Measurements from ENCODE around the gene ENG.

DNA sequence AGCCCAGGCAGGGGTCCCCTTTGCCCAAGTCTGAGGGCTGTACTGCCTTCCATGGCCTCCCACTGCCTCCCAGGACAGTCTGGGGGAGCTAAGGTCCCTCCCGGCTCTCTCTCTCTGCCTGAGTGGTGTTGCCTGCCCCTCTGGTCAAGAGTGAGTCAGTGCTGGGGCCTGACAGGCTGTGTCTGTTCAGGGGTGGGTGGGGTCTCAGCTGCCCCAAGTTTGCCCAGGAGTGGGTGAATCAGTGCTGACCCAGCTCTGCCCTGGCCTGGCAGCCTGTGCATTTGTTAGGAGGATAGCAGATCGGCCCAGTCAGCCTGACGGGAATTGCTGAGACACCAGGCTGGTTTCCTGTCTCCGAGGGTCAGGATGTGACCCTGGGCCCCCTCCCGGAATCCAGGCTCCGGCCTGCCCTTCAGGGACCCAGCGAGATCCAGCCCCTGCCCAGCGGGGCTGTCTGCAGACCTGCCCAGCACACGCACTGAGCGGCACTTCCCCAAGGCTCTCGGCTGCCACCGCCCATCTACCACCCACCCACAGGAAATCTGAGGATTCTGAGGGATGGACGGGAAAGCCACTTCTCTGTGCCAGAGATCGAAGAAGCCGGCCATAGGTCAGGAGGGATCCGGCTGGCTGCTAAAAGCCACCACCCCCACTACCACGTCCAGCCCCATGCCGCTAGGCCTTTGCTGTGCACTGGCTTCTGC lies 15.9 kb downstream of the ENG start:
- no peak for TF ChIP-seq CEBPB (IDR thresholded peaks at IDR 0.05; ENCODE audit: low read depth, low read length)
- TF ChIP-seq, protein P1, sequence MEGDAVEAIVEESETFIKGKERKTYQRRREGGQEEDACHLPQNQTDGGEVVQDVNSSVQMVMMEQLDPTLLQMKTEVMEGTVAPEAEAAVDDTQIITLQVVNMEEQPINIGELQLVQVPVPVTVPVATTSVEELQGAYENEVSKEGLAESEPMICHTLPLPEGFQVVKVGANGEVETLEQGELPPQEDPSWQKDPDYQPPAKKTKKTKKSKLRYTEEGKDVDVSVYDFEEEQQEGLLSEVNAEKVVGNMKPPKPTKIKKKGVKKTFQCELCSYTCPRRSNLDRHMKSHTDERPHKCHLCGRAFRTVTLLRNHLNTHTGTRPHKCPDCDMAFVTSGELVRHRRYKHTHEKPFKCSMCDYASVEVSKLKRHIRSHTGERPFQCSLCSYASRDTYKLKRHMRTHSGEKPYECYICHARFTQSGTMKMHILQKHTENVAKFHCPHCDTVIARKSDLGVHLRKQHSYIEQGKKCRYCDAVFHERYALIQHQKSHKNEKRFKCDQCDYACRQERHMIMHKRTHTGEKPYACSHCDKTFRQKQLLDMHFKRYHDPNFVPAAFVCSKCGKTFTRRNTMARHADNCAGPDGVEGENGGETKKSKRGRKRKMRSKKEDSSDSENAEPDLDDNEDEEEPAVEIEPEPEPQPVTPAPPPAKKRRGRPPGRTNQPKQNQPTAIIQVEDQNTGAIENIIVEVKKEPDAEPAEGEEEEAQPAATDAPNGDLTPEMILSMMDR (conservative IDR thresholded peaks at IDR 0.05; ENCODE audit: low read depth, low read length), result no peak
- TF ChIP-seq POLR2A (IDR thresholded peaks at IDR 0.05; ENCODE audit: low read depth, low read length), result no peak
- no peak for TF ChIP-seq SMC3 (IDR thresholded peaks at IDR 0.05; ENCODE audit: low read depth, low read length)
- TF ChIP-seq FOS (IDR thresholded peaks at IDR 0.05; ENCODE audit: low read depth, low read length), result peak; percentile 88
- TF ChIP-seq MAZ (IDR thresholded peaks at IDR 0.05; ENCODE audit: borderline replicate concordance, low read depth, low read length), result peak; percentile 76
- TF ChIP-seq MXI1 (IDR thresholded peaks at IDR 0.05; ENCODE audit: borderline replicate concordance, low read depth, low read length), result no peak
- 0 out of 2 replicates have a peak, but pooled peaks have one; percentile 5 for TF ChIP-seq RAD21 (IDR thresholded peaks at IDR 0.05; ENCODE audit: low read length)
- TF ChIP-seq RCOR1 (IDR thresholded peaks at IDR 0.05; ENCODE audit: insufficient replicate concordance, low read length), result peak; percentile 36
- no peak for TF ChIP-seq CHD1 (IDR thresholded peaks at IDR 0.05; ENCODE audit: low read depth, low read length)
- TF ChIP-seq, protein P2, sequence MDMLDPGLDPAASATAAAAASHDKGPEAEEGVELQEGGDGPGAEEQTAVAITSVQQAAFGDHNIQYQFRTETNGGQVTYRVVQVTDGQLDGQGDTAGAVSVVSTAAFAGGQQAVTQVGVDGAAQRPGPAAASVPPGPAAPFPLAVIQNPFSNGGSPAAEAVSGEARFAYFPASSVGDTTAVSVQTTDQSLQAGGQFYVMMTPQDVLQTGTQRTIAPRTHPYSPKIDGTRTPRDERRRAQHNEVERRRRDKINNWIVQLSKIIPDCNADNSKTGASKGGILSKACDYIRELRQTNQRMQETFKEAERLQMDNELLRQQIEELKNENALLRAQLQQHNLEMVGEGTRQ (IDR thresholded peaks at IDR 0.05; ENCODE audit: low read depth, low read length), result no peak
- TF ChIP-seq RFX5 (IDR thresholded peaks at IDR 0.05; ENCODE audit: low read depth, low read length), result no peak
- peak; percentile 46; the same call in 1 of the 2 replicates for TF ChIP-seq BHLHE40 (IDR thresholded peaks at IDR 0.05; ENCODE audit: low read depth, low read length)
- TF ChIP-seq, protein P3, sequence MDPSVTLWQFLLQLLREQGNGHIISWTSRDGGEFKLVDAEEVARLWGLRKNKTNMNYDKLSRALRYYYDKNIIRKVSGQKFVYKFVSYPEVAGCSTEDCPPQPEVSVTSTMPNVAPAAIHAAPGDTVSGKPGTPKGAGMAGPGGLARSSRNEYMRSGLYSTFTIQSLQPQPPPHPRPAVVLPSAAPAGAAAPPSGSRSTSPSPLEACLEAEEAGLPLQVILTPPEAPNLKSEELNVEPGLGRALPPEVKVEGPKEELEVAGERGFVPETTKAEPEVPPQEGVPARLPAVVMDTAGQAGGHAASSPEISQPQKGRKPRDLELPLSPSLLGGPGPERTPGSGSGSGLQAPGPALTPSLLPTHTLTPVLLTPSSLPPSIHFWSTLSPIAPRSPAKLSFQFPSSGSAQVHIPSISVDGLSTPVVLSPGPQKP (IDR thresholded peaks at IDR 0.05; ENCODE audit: borderline replicate concordance, low read depth, low read length), result no peak
